GM12864 (cell line): ENCODE measurements around the gene HADHA.

Experiments
- DNase-seq: peaks from one replicate; pipeline ENCODE4 v3.0.0-alpha.2; 2011; ENCODE audit warnings: low read depth
- H3K4me3 ChIP-seq: 2 replicates; pipeline ENCODE4 v1.5.1; 2011; ENCODE audit warnings: mild to moderate bottlenecking, low read depth, low read length, control low read depth
- CTCF ChIP-seq: IDR thresholded peaks from 2 replicates; pipeline ENCODE4 v1.5.1; 2011; ENCODE audit warnings: low read depth, mild to moderate bottlenecking, moderate library complexity, low read length, control low read depth, inconsistent platforms; ENCODE audit errors: missing control alignments

HADHA gene

DNA sequence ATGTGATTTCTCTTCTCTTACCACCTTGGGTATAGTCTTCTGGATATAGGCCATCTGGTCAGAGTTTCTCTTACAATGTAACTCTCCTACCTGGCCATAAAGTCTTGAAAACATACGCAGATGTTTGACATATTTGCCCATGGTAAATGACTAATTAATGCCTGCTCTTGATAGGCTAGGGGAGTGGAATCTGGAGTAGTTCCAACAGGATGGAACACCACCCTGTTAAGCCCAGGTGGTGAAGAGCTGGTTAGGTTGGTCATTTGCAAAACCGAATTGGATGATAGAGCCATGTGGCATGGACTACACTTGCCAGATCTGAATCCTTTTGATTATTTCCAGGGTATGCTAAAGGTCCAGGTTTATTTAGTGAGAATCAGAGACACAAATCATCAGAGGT lies 36.8 kb upstream of the HADHA start:
- no peak for DNase-seq
- TF ChIP-seq CTCF, result no peak
- H3K4me3 ChIP-seq, result no peak overlapping the region

DNA sequence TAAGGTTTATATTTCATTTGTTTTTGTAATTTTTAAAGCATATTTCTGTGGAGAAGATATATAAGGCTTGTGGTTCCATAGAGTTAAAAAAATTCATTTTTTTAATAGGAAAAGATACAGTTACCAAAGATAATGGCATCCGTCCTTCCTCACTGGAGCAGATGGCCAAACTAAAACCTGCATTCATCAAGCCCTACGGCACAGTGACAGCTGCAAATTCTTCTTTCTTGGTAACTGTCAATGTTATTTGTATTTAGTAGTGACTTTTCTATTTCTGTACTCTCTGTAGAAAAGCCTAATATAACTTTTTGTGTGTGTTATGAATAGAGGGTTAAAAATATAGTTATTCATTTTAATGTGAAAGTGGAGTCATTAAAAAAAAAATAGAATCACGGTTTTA lies 35.5 kb upstream of the HADHA start:
- no peak for DNase-seq
- TF ChIP-seq CTCF, result no peak
- no peak overlapping the region for H3K4me3 ChIP-seq

GRCh38 chr2:26276484-26277227 lies 32.2 kb upstream of the HADHA start:
- H3K4me3 ChIP-seq, result no peak overlapping the region
- no peak for DNase-seq
- no peak for TF ChIP-seq CTCF

GRCh38 chr2:26274058-26274613 lies 29.7 kb upstream of the HADHA start:
- no peak for TF ChIP-seq CTCF
- DNase-seq, result no peak
- no peak overlapping the region for H3K4me3 ChIP-seq

DNA sequence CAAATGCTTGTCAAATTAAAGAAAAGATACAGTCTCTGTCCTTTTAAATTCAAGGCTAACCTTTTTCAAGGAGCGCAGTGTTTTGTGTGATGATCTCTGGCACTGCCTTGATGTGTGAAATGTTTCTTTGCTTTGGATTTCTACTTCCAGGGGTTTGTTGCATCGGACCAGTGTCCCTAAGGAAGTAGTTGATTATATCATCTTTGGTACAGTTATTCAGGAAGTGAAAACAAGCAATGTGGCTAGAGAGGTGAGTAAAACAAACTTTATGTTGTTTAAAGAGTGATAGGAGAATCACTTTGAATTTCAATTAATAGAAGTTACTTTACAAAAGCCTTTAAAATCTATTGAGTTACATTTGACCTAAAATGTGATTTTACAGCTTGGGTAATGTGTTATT lies 29.1 kb upstream of the HADHA start:
- no peak for DNase-seq
- no peak overlapping the region for H3K4me3 ChIP-seq
- no peak for TF ChIP-seq CTCF

DNA sequence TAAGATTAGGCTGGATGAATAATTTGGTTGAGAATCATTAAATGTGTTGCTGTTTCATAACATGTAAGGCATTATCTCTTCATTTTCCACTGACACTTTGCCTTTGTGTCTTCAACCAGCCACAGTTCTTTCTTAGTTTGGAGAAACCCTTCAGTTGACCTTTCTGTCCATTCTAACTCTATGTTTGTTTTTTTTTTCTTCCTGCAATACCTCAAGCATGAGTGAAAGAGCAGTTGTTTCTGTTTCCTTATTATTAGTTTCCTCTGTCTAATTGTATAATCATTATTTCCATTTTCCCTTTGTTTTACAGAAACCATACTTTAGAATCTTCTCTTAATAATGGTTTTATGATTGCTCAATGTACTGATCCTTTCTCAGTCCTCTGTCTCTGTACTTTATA lies 25.9 kb upstream of the HADHA start:
- H3K4me3 ChIP-seq, result no peak overlapping the region
- no peak for DNase-seq
- TF ChIP-seq CTCF, result no peak
